CD4-positive, alpha-beta T cell (primary cell): ENCODE measurements around the gene NPNT. TPM values are rescaled to one million over a fixed set of nuclear protein-coding genes. Genes with fewer than 3 reads are reported as not detected.

Experiments used
- ATAC-seq: fragments of 200-7000 bp; cut with Tn5 transposase; one replicate; pipeline ENCODE4 v1.10.0; 2022; ENCODE audit warnings: mild to moderate bottlenecking; ENCODE audit not compliant: poor library complexity
- CTCF ChIA-PET: fragments of 350-600 bp; sonication (Branson Sonifier 250); formaldehyde crosslinking; loops from one replicate; lab custom pipeline; 2021; ENCODE audit warnings: antibody characterized with exemption, inconsistent platforms; lab: Charles Lee
- POLR2A ChIA-PET: fragments of 350-600 bp; sonication (Branson Sonifier 250); formaldehyde crosslinking; loops from one replicate; lab custom pipeline; 2021; ENCODE audit warnings: antibody characterized with exemption, inconsistent platforms; lab: Charles Lee
- DNase-seq, 14 experiments: peaks; one replicate each; pipeline ENCODE4 v3.0.0-alpha.2; 2013 to 2020; ENCODE audit warnings: mixed read lengths in 2 of 14
- H3K27ac ChIP-seq, 2 donors: one replicate each; pipeline versions ENCODE4 v1.5.1 to v1.7.0; 2013; ENCODE audit warnings: low read length in 2 of 2, low read depth in 1 of 2, mild to moderate bottlenecking in 1 of 2
- H3K27me3 ChIP-seq, 2 experiments: 1 replicate in 1 of 2; 2 replicates in 1 of 2; pipeline versions ENCODE4 v1.6.1 to v1.7.0; 2013; ENCODE audit warnings: low read length in 2 of 2, control low read depth in 1 of 2, mild to moderate bottlenecking in 1 of 2, moderate library complexity in 1 of 2; ENCODE audit not compliant: insufficient read depth in 2 of 2, control insufficient read depth in 1 of 2
- H3K36me3 ChIP-seq: one replicate; pipeline ENCODE4 v1.6.1; 2013; ENCODE audit warnings: low read length, control low read depth; ENCODE audit not compliant: insufficient read depth
- H3K4me1 ChIP-seq: one replicate; pipeline ENCODE4 v1.6.1; 2013; ENCODE audit warnings: low read length, control low read depth; ENCODE audit not compliant: insufficient read depth
- H3K4me3 ChIP-seq: one replicate; pipeline ENCODE4 v1.5.1; 2013; ENCODE audit warnings: mild to moderate bottlenecking, low read length, moderate library complexity
- H3K9me3 ChIP-seq, 2 experiments: 1 replicate in 1 of 2; 2 replicates in 1 of 2; pipeline versions ENCODE4 v1.6.1 to v1.7.0; 2013; ENCODE audit warnings: low read length in 2 of 2, mild to moderate bottlenecking in 2 of 2, control low read depth in 1 of 2, moderate library complexity in 1 of 2; ENCODE audit not compliant: control insufficient read depth in 1 of 2, insufficient read depth in 1 of 2
- H3K27ac Mint-ChIP-seq: one replicate; pipeline ENCODE4 v1.8.0; 2020; ENCODE audit warnings: mixed read lengths
- H3K27me3 Mint-ChIP-seq: one replicate; pipeline ENCODE4 v1.8.0; 2021; ENCODE audit warnings: mixed read lengths
- H3K36me3 Mint-ChIP-seq: one replicate; pipeline ENCODE4 v1.8.0; 2021; ENCODE audit warnings: low read depth, mixed read lengths
- H3K4me1 Mint-ChIP-seq: one replicate; pipeline ENCODE4 v1.8.0; 2021; ENCODE audit warnings: low read depth, mixed read lengths
- H3K4me3 Mint-ChIP-seq: one replicate; pipeline ENCODE4 v1.8.0; 2020; ENCODE audit warnings: mild to moderate bottlenecking, mixed read lengths
- H3K9me3 Mint-ChIP-seq: one replicate; pipeline ENCODE4 v1.8.0; 2020; ENCODE audit warnings: mixed read lengths
- CTCF ChIP-seq: fragments of 200-600 bp; IDR thresholded peaks from one replicate; pipeline ENCODE4 v1.8.0; 2022; ENCODE audit warnings: antibody characterized with exemption, mild to moderate bottlenecking
- intact Hi-C, 2 experiments: fragments of 100-400 bp; cut with DNase I in 1 of 2; cut with micrococcal nuclease in 1 of 2; formaldehyde crosslinking; loops; one replicate each; pipeline versions ENCODE4 v1.15.1 to v1.9.0; 2023 to 2025; cut with DNase I, micrococcal nuclease
- total RNA-seq, 174 experiments: library from RNA in 2 of 174; stranded (reverse) in 2 of 174; gene quantifications; one replicate each; pipeline ENCODE4 v1.2.3 and lab custom pipeline; 2021 to 2026

The NPNT gene
- total RNA-seq, 2 experiments from 2014 or later: not detected

GRCh38 chr4:105902550-105903262 lies 7.4 kb downstream of the NPNT start:
- H3K4me1 Mint-ChIP-seq: no peaks in the 10 kb centered on the region
- H3K27me3 ChIP-seq: peaks cover 10 to 20% of the 10 kb centered on the region in 2 experiments
- peaks cover 0 to 3% of the 10 kb centered on the region in 2 experiments for H3K9me3 ChIP-seq
- intact Hi-C loops: no loop called here
- no peak overlapping the region for H3K4me3 Mint-ChIP-seq
- ChIA-PET POLR2A (no interaction called here), CTCF (no interaction called here)
- no peak for ATAC-seq
- H3K27me3 Mint-ChIP-seq: peaks cover 67% of the 10 kb centered on the region
- H3K27ac Mint-ChIP-seq: no peak overlapping the region
- H3K9me3 Mint-ChIP-seq: no peaks in the 10 kb centered on the region
- no peak for DNase-seq
- TF ChIP-seq CTCF: no peak
- no peak overlapping the region for H3K27ac ChIP-seq
- H3K36me3 ChIP-seq: no peaks in the 10 kb centered on the region
- H3K36me3 Mint-ChIP-seq: no peaks in the 10 kb centered on the region
- H3K4me3 ChIP-seq: no peak overlapping the region
- no peaks in the 10 kb centered on the region for H3K4me1 ChIP-seq

GRCh38 chr4:105909787-105910281 lies 14.6 kb downstream of the NPNT start:
- H3K4me1 ChIP-seq: no peaks in the 10 kb centered on the region
- no peaks in the 10 kb centered on the region for H3K9me3 ChIP-seq
- intact Hi-C loops: no loop called here
- Mint-ChIP-seq H3K36me3 (no peaks in the 10 kb centered on the region), H3K4me1 (no peaks in the 10 kb centered on the region), H3K27ac (no peak overlapping the region), H3K9me3 (no peaks in the 10 kb centered on the region), H3K4me3 (no peak overlapping the region), H3K27me3 (peaks cover 12% of the 10 kb centered on the region)
- ChIA-PET POLR2A (no interaction called here), CTCF (no interaction called here)
- no peak overlapping the region for H3K4me3 ChIP-seq
- DNase-seq (no peak), ATAC-seq (no peak)
- no peaks in the 10 kb centered on the region for H3K36me3 ChIP-seq
- TF ChIP-seq CTCF: no peak
- H3K27ac ChIP-seq: no peak overlapping the region
- H3K27me3 ChIP-seq: no peaks in the 10 kb centered on the region

GRCh38 chr4:105911426-105911825 lies 16.2 kb downstream of the NPNT start:
- no peaks in the 10 kb centered on the region for H3K27me3 Mint-ChIP-seq
- no peaks in the 10 kb centered on the region for H3K4me1 ChIP-seq
- no peaks in the 10 kb centered on the region for H3K27me3 ChIP-seq
- no peaks in the 10 kb centered on the region for H3K4me1 Mint-ChIP-seq
- H3K4me3 Mint-ChIP-seq: no peak overlapping the region
- no peak for ATAC-seq
- H3K9me3 ChIP-seq: no peaks in the 10 kb centered on the region
- ChIA-PET POLR2A (no interaction called here), CTCF (no interaction called here)
- H3K36me3 ChIP-seq: no peaks in the 10 kb centered on the region
- no peak overlapping the region for H3K27ac ChIP-seq
- intact Hi-C loops: no loop called here
- no peaks in the 10 kb centered on the region for H3K36me3 Mint-ChIP-seq
- no peak overlapping the region for H3K27ac Mint-ChIP-seq
- DNase-seq: no peak
- no peak for TF ChIP-seq CTCF
- H3K9me3 Mint-ChIP-seq: no peaks in the 10 kb centered on the region
- no peak overlapping the region for H3K4me3 ChIP-seq
